SJSA1 (cell line): ENCODE measurements around the gene CENPU. TPM values are rescaled to one million over a fixed set of nuclear protein-coding genes. Genes with fewer than 3 reads are reported as not detected.

Experiments
- DNase-seq, 2 experiments: peaks; one replicate each; pipeline ENCODE4 v3.0.0-alpha.2; 2015 to 2020; ENCODE audit warnings: low spot score in 2 of 2, low read depth in 1 of 2
- H3K27ac ChIP-seq: fragments of 250-450 bp; sonication (Bioruptor Pico); 2 replicates; pipeline ENCODE4 v1.5.1; 2020; ENCODE audit warnings: mild to moderate bottlenecking, moderate library complexity
- H3K27me3 ChIP-seq: fragments of 250-450 bp; sonication (Bioruptor Pico); replicated peaks from 2 replicates; pipeline ENCODE4 v1.5.1; 2020; ENCODE audit warnings: mild to moderate bottlenecking, moderate library complexity
- H3K36me3 ChIP-seq: fragments of 250-450 bp; sonication (Bioruptor Pico); 2 replicates; pipeline ENCODE4 v1.5.1; 2020; ENCODE audit warnings: mild to moderate bottlenecking
- H3K4me1 ChIP-seq: fragments of 250-450 bp; sonication (Bioruptor Pico); replicated peaks from 2 replicates; pipeline ENCODE4 v1.6.1; 2021; ENCODE audit warnings: mild to moderate bottlenecking
- H3K4me3 ChIP-seq: fragments of 250-450 bp; sonication (Bioruptor Pico); 2 replicates; pipeline ENCODE4 v1.5.1; 2020; ENCODE audit warnings: mild to moderate bottlenecking
- H3K9me3 ChIP-seq: fragments of 250-450 bp; sonication (Bioruptor Pico); replicated peaks from 2 replicates; pipeline ENCODE4 v1.5.1; 2020; ENCODE audit warnings: mild to moderate bottlenecking
- total RNA-seq: library from RNA; depleted of rRNA; stranded (reverse); fragments of >200 nt; shearing (Covaris generic); gene quantifications from 2 replicates; pipeline ENCODE4 v1.2.3, GENCODE V29; 2014

CENPU gene
- total RNA-seq, 1 experiment from 2014 or later = 111 TPM

DNA sequence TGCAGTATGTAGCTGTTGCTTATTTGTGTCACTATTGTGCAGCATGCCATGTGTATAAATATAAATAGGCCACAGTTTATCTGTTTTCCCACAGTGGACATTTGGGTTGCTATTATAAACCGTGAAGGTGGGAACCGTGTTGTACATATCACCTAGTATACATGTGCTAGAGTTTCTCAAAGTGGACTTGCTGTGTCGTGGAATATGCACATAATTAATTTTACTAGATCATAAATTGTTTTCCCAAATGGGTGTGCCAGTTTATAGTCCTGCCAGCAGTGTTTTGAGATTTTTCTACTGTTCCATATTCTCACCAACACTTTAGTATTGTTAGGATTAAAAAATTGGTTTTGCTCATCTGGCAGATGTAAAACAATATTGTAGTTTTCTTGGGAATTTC, 45.9 kb downstream of the CENPU start:
- Histone ChIP-seq H3K9me3 (no peaks in the 10 kb centered on the region), H3K27ac (peak overlapping the region; percentile 38), H3K27me3 (no peaks in the 10 kb centered on the region), H3K4me3 (no peak overlapping the region), H3K4me1 (peaks cover 9% of the 10 kb centered on the region), H3K36me3 (peaks cover 9% of the 10 kb centered on the region)
- no peak for DNase-seq

DNA sequence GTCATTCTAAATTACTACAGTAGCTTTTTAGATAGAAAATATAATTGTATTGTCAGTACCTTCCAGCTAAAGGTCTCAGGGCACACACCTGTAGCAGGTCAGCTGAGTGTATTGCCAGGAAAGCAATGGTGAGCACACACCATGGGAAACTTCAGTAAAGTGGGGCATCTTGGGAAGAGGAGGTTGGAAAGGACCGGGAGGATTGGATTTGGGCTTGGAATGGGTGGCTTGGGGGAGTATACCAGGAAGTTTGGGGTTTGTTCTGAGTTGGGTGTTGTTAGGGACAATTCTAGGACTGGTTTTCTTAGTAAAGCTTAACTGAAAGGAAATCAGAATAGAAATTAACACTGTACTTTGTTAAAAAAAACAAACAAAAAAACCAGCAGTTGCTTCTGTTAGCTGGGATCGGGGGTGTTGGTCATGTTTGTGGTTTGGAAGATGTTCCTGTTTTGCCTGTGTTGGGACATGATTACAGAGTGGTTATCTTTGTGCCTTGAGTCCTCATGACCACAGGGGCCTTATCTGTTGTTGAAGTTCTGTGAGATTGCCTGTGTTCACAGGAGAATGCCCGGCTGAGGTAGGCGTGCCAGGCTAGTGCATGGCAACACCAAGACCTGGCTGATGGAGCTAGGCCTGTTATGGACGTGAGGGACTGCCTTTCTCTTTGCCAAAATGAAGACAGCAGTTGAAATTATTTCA, 49.3 kb downstream of the CENPU start:
- H3K27me3 ChIP-seq = no peaks in the 10 kb centered on the region
- no peaks in the 10 kb centered on the region for H3K9me3 ChIP-seq
- no peaks in the 10 kb centered on the region for H3K36me3 ChIP-seq
- no peak for DNase-seq
- H3K4me1 ChIP-seq = peaks cover 9% of the 10 kb centered on the region
- no peak overlapping the region for H3K4me3 ChIP-seq
- no peak overlapping the region for H3K27ac ChIP-seq

DNA sequence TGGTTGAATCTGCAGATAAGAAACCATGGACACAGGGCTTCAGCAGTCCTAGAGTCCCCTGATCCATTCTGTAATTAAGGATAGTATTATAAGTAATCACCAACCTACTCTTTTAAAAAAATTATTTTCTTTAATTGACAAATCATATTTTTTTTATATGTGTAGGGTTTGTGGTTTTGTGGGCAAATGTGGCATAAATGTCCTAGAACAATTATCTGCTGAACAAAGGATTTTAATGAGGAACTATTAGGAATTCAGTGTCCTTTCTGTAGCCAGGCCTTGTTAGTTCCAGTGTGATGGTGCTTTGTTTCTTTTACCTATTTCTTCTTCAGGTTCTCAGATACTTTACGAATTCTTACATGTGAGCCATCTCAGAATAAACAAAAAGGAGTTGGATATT, 52.0 kb downstream of the CENPU start:
- Histone ChIP-seq H3K36me3 (no peaks in the 10 kb centered on the region), H3K9me3 (no peaks in the 10 kb centered on the region), H3K4me1 (no peaks in the 10 kb centered on the region), H3K4me3 (no peak overlapping the region), H3K27me3 (no peaks in the 10 kb centered on the region), H3K27ac (no peak overlapping the region)
- no peak for DNase-seq

DNA sequence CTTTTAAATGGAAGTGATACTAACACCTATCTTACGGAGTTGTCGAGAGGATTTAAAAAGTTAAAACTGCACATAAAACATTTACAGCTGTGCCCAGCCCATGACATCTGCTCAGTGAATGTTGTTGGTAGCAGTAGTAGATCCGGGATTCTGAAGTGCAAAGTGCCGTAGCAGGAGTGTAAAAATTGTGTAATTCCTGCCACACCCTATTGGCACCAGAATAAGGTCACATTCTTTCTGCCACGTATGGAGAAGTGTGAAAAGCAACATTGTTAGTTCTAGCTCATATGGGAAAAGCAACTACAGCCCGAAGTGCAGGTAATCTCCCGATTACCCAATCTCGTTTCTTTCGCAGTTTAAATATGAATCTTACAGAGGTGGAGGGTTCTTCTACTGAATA, 53.2 kb downstream of the CENPU start:
- no peaks in the 10 kb centered on the region for H3K36me3 ChIP-seq
- no peaks in the 10 kb centered on the region for H3K27me3 ChIP-seq
- no peak for DNase-seq
- no peaks in the 10 kb centered on the region for H3K9me3 ChIP-seq
- H3K4me3 ChIP-seq = no peak overlapping the region
- H3K27ac ChIP-seq = no peak overlapping the region
- H3K4me1 ChIP-seq = no peaks in the 10 kb centered on the region

DNA sequence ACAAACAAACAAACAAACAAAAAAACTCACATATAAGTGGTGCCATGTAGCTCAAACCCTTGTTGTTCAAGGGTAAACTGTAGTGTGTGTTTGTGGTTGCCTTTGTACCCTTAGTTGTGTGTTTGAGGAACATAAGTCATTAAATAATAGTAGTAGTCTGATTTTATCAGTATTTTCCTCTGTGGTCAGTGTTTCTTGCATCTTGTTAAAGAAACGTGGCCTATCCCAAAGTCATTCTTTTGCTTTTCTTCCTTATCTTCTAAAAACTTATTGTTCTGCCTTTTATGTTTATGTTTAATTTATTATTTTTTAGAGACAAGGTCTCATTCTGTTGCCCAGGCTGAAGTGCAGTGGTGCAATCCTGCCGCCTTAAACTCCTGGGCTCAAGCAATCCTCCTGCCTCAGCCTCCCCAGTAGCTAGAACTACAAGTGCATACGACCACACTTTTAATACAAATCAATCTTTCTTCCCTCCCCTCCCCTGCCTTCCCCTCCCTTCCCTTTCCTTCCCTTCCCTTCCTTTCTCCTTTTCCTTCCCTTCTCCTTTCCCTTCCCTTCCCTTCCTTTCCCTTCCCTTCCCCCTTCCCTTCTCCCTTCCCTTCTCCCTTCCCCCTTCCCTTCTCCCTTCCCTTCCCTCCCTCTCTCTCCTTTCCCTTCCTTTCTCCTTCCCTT, 57.9 kb downstream of the CENPU start:
- Histone ChIP-seq H3K4me3 (no peak overlapping the region), H3K27me3 (no peaks in the 10 kb centered on the region), H3K36me3 (peaks cover 13% of the 10 kb centered on the region; the same call in 1 of the 2 replicates), H3K4me1 (no peaks in the 10 kb centered on the region), H3K9me3 (no peaks in the 10 kb centered on the region), H3K27ac (no peak overlapping the region)
- no peak for DNase-seq

DNA sequence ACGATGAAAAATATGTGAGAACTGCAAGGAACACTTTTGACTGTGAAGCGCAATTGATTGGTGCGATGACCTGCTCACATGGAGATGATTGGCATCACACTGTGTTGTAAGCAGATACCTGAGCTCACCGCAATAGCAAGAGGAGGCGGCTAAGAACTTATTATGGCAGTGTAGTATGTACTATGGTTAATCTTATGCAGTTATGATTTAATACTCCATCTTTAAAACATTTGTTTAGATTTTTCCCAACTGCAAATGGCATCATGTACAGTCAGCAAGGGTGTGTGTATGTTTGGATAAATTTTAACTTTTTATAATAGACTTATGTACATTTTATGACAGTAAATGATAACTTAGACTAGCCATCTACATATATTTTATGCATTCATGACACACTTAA, 58.9 kb downstream of the CENPU start:
- Histone ChIP-seq H3K4me1 (no peaks in the 10 kb centered on the region), H3K27ac (no peak overlapping the region), H3K27me3 (no peaks in the 10 kb centered on the region), H3K4me3 (no peak overlapping the region), H3K36me3 (peaks cover 15% of the 10 kb centered on the region), H3K9me3 (no peaks in the 10 kb centered on the region)
- DNase-seq = no peak

DNA sequence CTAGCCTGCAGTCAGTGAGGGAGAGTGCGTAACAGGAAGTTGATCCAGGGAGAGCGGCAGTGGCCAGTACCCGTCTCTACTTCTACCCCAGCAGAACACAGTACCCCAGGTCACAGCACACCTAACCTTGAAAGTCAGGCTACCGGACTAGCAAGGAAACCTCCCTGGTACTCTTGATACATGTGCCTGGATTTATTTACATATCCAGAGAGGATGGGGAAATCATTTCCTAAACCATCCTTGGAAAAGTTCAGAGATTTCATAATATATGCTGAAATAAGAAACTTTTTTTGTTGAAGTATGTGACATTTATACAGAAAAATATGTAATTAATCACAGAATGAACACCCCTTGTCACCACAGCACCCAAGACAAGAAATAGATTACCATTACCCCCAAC, 59.9 kb downstream of the CENPU start:
- Histone ChIP-seq H3K27ac (no peak overlapping the region), H3K9me3 (no peaks in the 10 kb centered on the region), H3K4me1 (no peaks in the 10 kb centered on the region), H3K36me3 (peaks cover 21% of the 10 kb centered on the region), H3K4me3 (no peak overlapping the region), H3K27me3 (no peaks in the 10 kb centered on the region)
- no peak for DNase-seq

DNA sequence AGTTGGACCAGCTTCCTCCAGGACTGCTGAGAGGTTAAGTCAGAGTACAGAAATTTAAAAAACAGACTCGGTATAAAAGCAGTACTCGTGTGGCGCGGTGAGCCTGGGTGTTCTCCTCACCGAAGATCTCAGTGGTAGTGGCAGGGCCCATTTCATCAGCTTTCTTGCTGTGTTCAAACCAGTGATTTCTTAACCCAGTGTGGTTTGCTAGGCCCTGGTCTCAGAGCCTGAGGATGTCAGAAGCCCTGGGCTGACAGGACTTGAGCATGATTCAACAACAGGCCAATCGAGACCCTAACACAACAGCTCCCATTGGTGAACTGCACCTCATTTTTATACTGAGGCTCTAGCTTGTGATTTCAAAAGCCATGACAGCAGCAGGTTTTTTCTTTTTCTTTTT, 61.2 kb downstream of the CENPU start:
- DNase-seq = no peak

DNA sequence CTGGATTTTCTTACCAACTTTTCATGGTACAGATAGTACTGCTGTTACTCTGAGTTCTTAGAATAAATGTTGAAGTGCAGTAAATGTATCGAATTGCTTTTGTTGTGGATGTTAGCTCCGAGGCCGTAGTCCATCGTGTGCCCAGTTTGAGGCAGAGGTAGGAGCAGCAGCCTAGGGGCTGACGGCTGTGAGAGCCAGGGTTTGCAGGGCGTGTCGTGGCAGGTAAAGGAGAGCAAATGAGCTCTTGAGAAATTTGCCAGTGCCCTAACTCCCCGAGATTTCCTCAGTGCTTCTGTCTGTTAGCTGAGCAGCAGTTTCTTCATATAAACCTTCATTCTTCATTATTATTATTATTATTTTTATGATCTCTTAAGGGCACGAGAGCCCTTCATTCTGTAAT, 62.8 kb downstream of the CENPU start:
- Histone ChIP-seq H3K4me1 (no peaks in the 10 kb centered on the region), H3K27ac (no peak overlapping the region), H3K9me3 (no peaks in the 10 kb centered on the region), H3K27me3 (no peaks in the 10 kb centered on the region), H3K36me3 (peaks cover 40% of the 10 kb centered on the region), H3K4me3 (no peak overlapping the region)
- DNase-seq = no peak

More for the DNA sequence above, 61.2 kb downstream of the CENPU start:
- Histone ChIP-seq H3K4me1 (no peaks in the 10 kb centered on the region), H3K27me3 (no peaks in the 10 kb centered on the region), H3K27ac (no peak overlapping the region), H3K4me3 (no peak overlapping the region), H3K9me3 (no peaks in the 10 kb centered on the region), H3K36me3 (peaks cover 31% of the 10 kb centered on the region)

DNA sequence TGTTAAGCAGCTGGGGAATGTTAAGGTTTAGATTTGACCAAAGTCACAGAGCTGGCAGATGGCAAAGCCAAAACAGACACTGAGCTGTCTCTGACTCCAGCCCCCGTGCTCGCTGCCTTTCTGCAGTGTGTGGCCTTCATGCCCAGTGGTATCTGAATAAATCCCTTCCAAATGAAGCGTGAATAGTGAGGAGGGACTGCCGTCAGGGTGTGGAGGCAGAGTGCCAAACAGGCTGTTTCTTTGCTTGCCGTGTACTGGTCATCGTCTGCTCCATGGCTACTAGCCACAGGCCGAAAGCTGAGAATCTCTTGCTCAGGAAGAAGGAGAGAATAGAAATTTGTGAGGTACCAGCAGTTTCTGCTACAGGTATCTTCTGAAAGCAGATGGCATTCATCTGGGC, 64.6 kb downstream of the CENPU start:
- Histone ChIP-seq H3K4me3 (no peak overlapping the region), H3K36me3 (peaks cover 40% of the 10 kb centered on the region), H3K27ac (no peak overlapping the region), H3K4me1 (no peaks in the 10 kb centered on the region), H3K27me3 (no peaks in the 10 kb centered on the region), H3K9me3 (no peaks in the 10 kb centered on the region)
- DNase-seq = no peak

DNA sequence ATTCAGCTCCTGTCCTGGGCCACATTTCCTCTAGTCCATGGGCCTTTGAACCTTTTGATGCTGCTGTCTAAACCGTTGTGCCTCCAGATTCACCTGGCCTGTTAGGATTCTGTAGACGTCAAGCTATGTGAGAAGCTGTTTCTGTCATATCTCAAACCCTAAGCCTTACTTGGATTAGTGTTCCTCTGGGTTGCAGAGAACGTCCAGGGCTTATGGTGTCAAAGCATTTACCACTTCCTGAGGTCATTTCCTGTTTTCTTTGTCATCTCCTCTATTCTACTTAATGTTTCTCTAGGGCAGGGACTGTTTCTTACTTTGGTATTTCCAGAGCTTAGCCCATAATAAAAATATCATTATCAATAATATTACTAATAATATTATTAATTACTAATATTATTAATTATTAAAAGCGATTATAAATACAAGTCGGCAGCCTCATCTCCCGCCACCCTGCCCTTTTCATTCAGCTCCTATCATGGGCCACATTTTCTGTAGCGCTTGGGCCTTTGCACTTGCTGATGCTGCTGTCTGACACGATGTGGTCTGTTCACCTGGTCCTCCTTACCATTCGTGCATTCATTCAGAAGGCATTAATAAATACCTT, 65.3 kb downstream of the CENPU start:
- Histone ChIP-seq H3K36me3 (peaks cover 43% of the 10 kb centered on the region), H3K4me1 (no peaks in the 10 kb centered on the region), H3K4me3 (no peak overlapping the region), H3K27ac (no peak overlapping the region), H3K9me3 (no peaks in the 10 kb centered on the region), H3K27me3 (no peaks in the 10 kb centered on the region)
- no peak for DNase-seq

DNA sequence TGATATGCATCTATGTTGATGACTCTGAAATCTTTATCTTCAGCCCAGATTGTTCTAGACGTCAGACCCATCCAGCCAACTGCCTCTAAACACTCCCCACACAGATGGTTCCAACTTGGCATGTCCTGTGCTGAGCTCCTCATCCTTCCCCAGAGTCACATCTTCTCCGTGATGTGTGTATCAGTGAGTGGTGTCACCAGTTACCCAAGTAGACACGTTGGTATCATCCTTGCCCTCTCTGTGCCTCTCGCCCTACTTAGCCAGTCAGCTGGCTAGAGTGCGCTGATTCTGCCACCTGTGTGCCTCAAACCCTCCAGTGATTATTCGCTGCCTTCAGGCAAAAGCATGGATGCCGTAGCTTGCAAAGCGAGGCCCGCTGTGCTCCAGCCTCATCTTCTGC, 65.8 kb downstream of the CENPU start:
- no peaks in the 10 kb centered on the region for H3K4me1 ChIP-seq
- H3K27me3 ChIP-seq = no peaks in the 10 kb centered on the region
- H3K27ac ChIP-seq = no peak overlapping the region
- H3K36me3 ChIP-seq = peaks cover 43% of the 10 kb centered on the region
- H3K9me3 ChIP-seq = no peaks in the 10 kb centered on the region
- H3K4me3 ChIP-seq = no peak overlapping the region
- no peak for DNase-seq

DNA sequence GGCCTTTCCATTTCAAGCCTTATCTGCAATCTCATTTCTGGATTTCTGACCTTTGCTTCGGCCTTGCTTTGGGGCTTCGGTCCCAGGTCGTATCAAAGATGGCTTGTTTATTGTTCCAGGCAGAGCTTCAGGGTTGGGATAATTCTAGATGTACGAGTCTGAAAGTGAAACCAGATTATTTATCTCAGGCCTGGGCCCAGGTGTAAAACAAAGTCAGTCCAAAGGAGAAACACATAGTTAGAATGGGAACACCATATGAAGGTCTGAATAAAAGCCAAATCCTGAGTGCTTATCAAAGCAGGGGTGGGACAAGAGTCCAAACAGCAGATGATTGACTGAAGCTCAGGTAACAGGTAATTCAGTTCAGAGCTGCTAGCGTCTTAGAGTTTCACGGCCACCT, 67.2 kb downstream of the CENPU start:
- DNase-seq = no peak

DNA sequence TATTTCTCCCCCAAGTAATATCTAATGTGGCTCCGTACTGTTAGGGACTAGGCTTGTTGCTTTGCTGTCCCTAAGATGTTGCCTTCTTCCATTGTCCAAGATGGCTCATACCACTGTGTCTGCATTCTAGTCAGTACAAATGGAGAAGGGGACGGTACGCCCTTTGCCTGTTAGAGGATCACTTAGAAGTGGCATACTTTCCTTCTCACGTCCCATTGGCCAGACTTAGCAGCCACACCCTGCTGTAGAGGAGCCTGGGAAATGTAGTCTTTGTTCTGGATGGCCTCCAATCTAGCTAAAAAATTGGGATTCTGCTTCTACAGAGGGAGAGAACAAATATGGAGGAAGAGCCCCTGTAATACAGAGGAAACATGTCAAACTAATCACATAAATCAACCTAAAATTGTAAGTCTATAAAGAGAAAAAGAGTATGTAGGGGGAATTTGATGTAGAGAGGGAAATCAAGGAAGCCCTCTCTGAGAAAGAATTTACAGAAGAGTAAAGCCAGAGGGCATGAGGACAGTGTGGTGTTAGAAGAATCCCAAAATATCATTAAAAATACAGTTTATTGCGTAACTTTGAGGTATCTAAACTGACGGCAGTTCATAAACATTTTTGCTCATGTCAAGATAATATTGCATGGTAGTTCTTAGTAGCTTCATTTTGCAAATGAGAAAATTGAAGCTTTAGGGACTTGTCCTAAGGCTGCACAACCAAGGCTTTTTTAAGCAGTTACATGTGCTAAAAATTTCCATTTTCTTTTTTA, 69.3 kb downstream of the CENPU start:
- H3K36me3 ChIP-seq = peaks cover 42% of the 10 kb centered on the region
- H3K4me1 ChIP-seq = no peaks in the 10 kb centered on the region
- H3K27me3 ChIP-seq = no peaks in the 10 kb centered on the region
- no peak for DNase-seq
- no peak overlapping the region for H3K27ac ChIP-seq
- H3K4me3 ChIP-seq = no peak overlapping the region
- no peaks in the 10 kb centered on the region for H3K9me3 ChIP-seq

More for the DNA sequence above, 67.2 kb downstream of the CENPU start:
- no peak overlapping the region for H3K27ac ChIP-seq
- no peaks in the 10 kb centered on the region for H3K4me1 ChIP-seq
- H3K9me3 ChIP-seq = no peaks in the 10 kb centered on the region
- H3K27me3 ChIP-seq = no peaks in the 10 kb centered on the region
- no peak overlapping the region for H3K4me3 ChIP-seq
- H3K36me3 ChIP-seq = peaks cover 37% of the 10 kb centered on the region
